GM18861 (cell line): ENCODE data around the gene HMHB1.
"Not testable (repeated sequence)": the region's sequence is repeated elsewhere in the genome, so short reads cannot be mapped to it uniquely, and the experiment has no call there.

Source experiments
- ATAC-seq: cut with Tn5 transposase; IDR thresholded peaks from one replicate; pipeline ENCODE4 v1.9.1; 2021; ENCODE audit not compliant: unreplicated experiment

The HMHB1 gene

GRCh38 chr5:143801252-143801939 is 10.6 kb upstream of the HMHB1 start:
- ATAC-seq = no peak

GRCh38 chr5:143805861-143806260 is 6.1 kb upstream of the HMHB1 start:
- ATAC-seq = no peak

DNA sequence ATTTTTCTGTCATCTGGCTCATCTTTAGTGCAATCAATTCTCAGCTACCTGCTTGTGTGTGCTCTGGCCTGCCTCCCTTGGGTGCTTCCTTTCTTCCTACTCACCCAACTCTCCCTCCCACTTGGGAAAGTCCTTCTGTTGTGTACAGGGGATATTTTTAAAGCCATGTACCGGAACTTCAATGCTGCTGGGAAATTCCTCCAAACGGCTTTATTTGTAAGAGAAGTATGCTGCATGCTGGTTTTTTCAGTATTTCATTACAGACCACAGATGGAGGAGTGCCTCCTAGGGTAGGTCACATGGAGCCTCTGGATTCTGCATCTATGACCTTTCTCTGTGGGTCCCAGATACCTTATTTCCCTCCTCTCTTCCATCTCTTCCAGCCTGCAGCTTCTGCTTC is 5.4 kb upstream of the HMHB1 start:
- peak; percentile 48 for ATAC-seq

DNA sequence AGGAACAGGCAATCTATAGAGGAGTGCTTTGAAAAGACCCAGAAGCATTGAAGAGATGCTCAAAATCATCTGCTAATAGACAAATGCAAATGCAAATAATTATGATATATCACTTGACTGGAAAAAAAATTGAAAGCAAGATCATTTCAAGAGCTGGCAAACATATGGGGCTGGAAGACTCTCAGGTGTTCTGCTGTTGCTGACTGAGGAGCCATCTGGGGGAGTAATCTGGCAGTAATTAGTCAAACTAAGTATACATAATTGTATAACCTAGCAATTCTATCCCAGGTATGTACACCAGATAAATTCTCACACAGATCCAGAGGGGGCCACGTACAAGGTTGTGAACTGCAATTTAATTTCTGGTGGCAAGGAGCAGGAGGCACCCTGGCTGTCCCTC is 4.6 kb upstream of the HMHB1 start:
- no peak for ATAC-seq

DNA sequence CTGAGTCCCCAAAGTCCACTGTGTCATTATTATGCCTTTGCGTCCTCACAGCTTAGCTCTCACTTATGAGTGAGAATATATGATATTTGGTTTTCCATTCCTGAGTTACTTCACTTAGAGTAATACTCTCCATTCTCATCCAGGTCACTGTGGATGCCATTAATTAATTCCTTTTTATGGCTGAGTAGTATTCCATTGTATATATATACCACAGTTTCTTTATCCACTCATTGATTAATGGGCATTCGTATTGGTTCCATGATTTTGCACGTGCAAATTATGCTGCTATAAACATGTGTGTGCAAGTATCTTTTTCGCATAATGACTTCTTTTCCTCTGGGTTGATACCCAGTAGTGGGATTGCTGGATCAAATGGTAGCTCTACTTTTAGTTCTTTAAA is 4.4 kb downstream of the HMHB1 start:
- not testable (repeated sequence) for ATAC-seq

DNA sequence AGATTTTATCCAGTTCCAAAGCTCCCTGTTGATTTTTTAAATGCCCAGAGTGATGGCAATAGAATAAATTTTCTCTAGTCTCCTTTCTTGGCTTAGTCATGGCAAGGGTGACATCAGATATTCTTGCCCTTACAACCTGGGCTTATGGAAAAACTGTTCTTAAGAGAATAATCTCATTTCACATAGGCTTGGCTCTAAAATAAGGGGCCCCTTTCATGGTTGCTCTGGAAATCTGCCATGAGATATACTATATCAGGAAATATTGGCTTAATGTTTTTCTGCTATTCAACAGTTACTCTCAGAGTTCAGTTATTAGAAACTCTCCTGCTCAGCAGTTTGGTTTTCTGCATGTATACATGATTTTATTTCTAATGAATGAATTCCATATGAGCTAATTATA is 7.8 kb downstream of the HMHB1 start:
- no peak for ATAC-seq

GRCh38 chr5:143820451-143820850 is 8.5 kb downstream of the HMHB1 start:
- ATAC-seq = no peak

DNA sequence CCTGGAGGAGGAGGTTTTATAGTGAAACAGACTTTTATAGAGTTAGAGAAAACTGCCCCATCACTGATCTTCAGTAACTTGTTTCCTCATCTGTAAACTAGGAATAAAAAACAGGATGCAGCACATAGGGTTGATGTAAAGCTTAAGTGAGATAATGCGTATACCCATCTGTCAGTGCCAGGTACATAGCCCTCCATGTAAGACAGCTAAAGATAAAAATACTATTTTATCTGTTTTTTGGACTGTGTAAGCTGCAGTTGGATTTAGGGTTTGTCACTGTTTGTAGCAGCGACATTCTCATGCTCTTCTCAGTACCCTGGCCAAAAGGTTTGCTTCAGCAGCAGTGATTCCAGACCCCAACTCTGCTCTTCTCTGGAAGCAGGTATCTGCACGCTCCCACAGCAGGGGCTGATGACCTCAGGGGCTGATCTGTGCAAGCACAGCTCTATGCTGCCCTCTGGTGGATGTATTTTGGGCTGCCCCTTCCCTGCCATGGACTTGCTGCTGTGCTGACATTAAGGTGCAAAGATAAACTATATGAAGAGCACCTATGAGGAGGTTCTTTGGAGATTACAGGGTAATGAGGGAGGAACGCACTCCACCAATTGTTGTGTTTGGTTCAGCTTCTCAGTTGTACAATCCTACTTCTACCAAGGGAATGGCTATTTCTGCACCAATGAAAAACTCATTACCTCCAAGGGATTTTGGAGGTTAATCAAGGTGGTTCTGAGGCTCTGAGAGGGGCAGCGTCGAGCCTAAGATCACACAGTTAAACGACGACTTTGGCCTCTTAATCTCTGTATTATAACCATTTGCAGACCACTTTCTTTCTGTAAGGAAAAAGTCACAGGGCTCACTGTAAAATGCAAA is 13.1 kb downstream of the HMHB1 start:
- ATAC-seq = peak; percentile 47

DNA sequence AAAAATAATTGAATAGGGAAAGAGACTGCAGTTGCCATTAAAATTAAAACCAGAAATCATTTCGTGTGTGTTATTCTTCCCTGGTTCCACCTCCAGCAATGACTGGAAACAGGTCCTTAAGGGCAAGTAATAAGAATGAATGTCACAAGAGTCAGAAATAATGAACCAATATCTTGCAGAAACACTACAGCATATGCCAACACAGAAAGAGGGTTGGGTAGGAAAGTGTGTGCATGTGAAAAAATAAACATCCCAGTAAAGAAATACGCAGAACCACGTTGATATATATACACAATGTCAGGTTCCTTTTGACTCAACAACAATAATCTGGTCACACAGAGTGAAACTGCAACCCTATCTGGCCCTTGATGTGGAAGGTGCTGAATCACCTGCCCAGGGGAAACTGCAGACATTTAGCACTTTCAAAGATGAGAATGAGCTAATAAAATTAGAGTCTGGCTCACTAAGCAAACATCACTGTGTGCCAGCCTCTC is 15.0 kb downstream of the HMHB1 start:
- peak; percentile 85 for ATAC-seq

- no peak for ATAC-seq
Measured at GRCh38 chr5:143828710-143829109, 16.7 kb downstream of the HMHB1 start.

DNA sequence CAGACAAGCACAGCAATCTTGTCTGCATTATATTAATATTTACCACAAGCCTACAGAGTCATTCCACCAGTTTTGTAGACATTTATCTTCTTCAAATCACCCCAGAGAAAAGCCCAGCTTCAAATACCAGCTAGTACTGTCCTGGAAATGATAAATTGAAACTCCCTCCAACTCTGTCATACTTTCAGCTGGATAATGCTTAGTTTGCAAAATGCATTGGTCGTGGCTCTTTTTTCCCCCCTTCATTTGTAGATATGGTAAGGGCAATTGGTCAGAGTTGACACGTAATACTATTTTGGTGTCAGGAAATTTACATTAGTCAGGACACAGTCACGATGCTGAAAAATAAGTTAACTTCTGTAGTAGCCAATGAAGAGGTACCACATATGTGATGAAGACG is 21.2 kb downstream of the HMHB1 start:
- no peak for ATAC-seq

GRCh38 chr5:143835251-143835650 is 23.3 kb downstream of the HMHB1 start:
- no peak for ATAC-seq

GRCh38 chr5:143836161-143836725 is 24.3 kb downstream of the HMHB1 start:
- no peak for ATAC-seq

- ATAC-seq = no peak
Measured at GRCh38 chr5:143837306-143837848, 25.4 kb downstream of the HMHB1 start.

- no peak for ATAC-seq
Measured at GRCh38 chr5:143841446-143841845, 29.5 kb downstream of the HMHB1 start.

DNA sequence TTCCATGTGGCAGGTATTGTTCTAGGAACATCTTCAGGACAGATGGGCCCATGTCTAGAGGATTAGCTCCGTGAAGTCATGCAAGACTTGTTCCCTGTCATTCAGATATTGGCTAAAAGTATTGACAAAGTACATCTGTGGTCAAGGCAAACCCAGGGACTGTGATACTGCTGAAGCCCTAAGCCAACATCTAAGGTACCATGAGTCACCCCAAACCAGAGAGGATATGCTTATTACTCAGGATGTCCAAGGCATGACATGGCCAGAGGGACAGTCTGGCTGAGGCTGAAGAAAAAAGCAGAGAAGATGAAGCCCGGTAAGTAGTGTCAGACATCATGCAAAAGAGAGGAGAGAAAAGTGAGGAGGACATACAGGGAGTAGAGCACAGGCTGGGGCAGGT is 31.0 kb downstream of the HMHB1 start:
- no peak for ATAC-seq

GRCh38 chr5:143843461-143843860 is 31.5 kb downstream of the HMHB1 start:
- no peak for ATAC-seq

- peak; percentile 68 for ATAC-seq
Measured at GRCh38 chr5:143850050-143850683, 38.2 kb downstream of the HMHB1 start.

GRCh38 chr5:143851383-143851782 is 39.4 kb downstream of the HMHB1 start:
- ATAC-seq = no peak

DNA sequence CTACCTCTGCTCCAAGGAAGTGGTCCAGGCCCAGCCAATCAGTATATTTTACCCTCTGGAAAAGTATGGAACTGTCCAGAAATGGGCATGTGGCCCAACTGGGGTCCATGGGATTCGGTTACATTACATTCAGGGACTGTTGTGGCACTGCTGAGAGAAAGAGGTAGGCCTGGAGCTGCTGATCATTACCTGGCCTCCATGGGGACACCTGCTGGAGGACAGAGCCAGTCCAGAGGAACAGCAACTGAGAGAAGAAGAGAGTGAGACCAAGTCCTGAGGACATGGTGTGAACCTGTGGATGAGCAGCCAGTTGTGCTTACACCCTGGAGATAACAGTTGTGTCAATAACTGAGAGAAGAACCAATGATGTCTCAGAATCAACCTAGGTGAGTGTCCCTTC is 48.2 kb downstream of the HMHB1 start:
- no peak for ATAC-seq

DNA sequence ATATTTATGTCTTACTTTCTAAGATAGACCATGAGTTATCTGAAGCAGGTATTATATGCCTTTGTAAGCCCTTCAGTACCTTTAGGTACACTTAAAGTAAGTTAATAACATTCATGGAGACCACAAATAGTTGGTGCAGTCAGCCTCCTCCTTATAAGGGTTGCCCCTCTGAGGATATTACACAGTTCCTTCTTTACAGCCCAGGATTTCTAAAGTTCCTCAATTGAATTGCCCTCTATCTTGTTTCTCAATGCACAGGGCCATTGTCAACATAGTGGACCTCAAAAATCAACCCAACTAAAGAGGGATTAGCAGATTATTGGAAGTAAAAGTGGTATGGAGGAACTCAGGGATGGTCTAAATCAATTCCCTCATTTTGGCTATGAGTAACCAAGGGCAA is 50.3 kb downstream of the HMHB1 start:
- no peak for ATAC-seq
